GM18867 (cell line): ENCODE results near the gene USP7.
"Not testable (repeated sequence)": the region's sequence is repeated elsewhere in the genome, so short reads cannot be mapped to it uniquely, and the experiment has no call there.

ENCODE experiments used
- ATAC-seq: cut with Tn5 transposase; IDR thresholded peaks from one replicate; pipeline ENCODE4 v1.9.1; 2021; ENCODE audit warnings: mild to moderate bottlenecking, moderate library complexity; ENCODE audit not compliant: unreplicated experiment

USP7 gene

GRCh38 chr16:8963821-8964441 lies at the start of gene USP7:
Gene USP7 (minus strand): TSS chr16:8963906. CDS start chr16:8963285, 621 bp downstream.
- ATAC-seq: peak; percentile 84

GRCh38 chr16:9013508-9013864 lies 49.8 kb upstream of the USP7 start:
- no peak for ATAC-seq

GRCh38 chr16:9012848-9013507 lies 49.3 kb upstream of the USP7 start:
- ATAC-seq: no peak

- ATAC-seq: no peak
Observed at GRCh38 chr16:9012330-9012729, 48.6 kb upstream of the USP7 start.

GRCh38 chr16:9008601-9009260 lies 45.0 kb upstream of the USP7 start:
- ATAC-seq: peak; percentile 93

GRCh38 chr16:9007177-9007794 lies 43.6 kb upstream of the USP7 start:
- ATAC-seq: no peak

GRCh38 chr16:9004183-9004582 lies 40.5 kb upstream of the USP7 start:
- no peak for ATAC-seq

GRCh38 chr16:9003763-9004162 lies 40.1 kb upstream of the USP7 start:
- no peak for ATAC-seq

- ATAC-seq: no peak
Observed at GRCh38 chr16:9003322-9003721, 39.6 kb upstream of the USP7 start.

GRCh38 chr16:9002042-9002441 lies 38.3 kb upstream of the USP7 start:
- no peak for ATAC-seq

- no peak for ATAC-seq
Observed at GRCh38 chr16:9000664-9001063, 37.0 kb upstream of the USP7 start.

- ATAC-seq: no peak
Observed at GRCh38 chr16:8999800-9000199, 36.1 kb upstream of the USP7 start.

- ATAC-seq: no peak
Observed at GRCh38 chr16:8998108-8998507, 34.4 kb upstream of the USP7 start.

GRCh38 chr16:8996891-8997290 lies 33.2 kb upstream of the USP7 start:
- ATAC-seq: no peak

- ATAC-seq: no peak
Observed at GRCh38 chr16:8990445-8990844, 26.7 kb upstream of the USP7 start.

- no peak for ATAC-seq
Observed at GRCh38 chr16:8989099-8989878, 25.6 kb upstream of the USP7 start.

- no peak for ATAC-seq
Observed at GRCh38 chr16:8986818-8987191, 23.1 kb upstream of the USP7 start.

GRCh38 chr16:8986111-8986510 lies 22.4 kb upstream of the USP7 start:
- no peak for ATAC-seq

GRCh38 chr16:8982816-8983215 lies 19.1 kb upstream of the USP7 start:
- no peak for ATAC-seq

GRCh38 chr16:8981901-8982300 lies 18.2 kb upstream of the USP7 start:
- ATAC-seq: not testable (repeated sequence)

GRCh38 chr16:8976189-8976588 lies 12.5 kb upstream of the USP7 start:
- not testable (repeated sequence) for ATAC-seq
